Neural cell (in vitro differentiated cells): ENCODE measurements around the gene FHIT. TPM values are rescaled to one million over a fixed set of nuclear protein-coding genes. Genes with fewer than 3 reads are reported as not detected.

ENCODE experiments used
- H2AFZ ChIP-seq: fragments of 200-600, 300-800 bp; sonication (generic), shearing (Covaris generic); 2 replicates; pipeline ENCODE4 v1.6.0; 2014; ENCODE audit warnings: low read depth, mild to moderate bottlenecking, antibody characterized with exemption, low read length, moderate library complexity
- H3F3A ChIP-seq: fragments of 200-600 bp; shearing (Covaris generic); 2 replicates; pipeline ENCODE4 v1.6.1; 2016; ENCODE audit warnings: mild to moderate bottlenecking, moderate library complexity, mixed read lengths, antibody characterized with exemption, low read length; ENCODE audit not compliant: insufficient read depth, poor library complexity, severe bottlenecking
- H3K27ac ChIP-seq: fragments of 200-600, 300-800 bp; sonication (generic), shearing (Covaris generic); 2 replicates; pipeline ENCODE4 v1.5.1; 2014; ENCODE audit warnings: mild to moderate bottlenecking, low read length, moderate library complexity
- H3K27me3 ChIP-seq: fragments of 300-800, 200-600 bp; sonication (generic), shearing (Covaris generic); 2 replicates; pipeline ENCODE4 v1.6.0; 2014; ENCODE audit warnings: mild to moderate bottlenecking, low read depth, low read length, moderate library complexity; ENCODE audit not compliant: insufficient read depth
- H3K36me3 ChIP-seq: fragments of 300-800, 200-600 bp; sonication (generic), shearing (Covaris generic); 2 replicates; pipeline ENCODE4 v1.5.1; 2014; ENCODE audit warnings: mild to moderate bottlenecking, antibody characterized with exemption, low read length, moderate library complexity; ENCODE audit not compliant: insufficient read depth
- H3K4me2 ChIP-seq: fragments of 300-800, 200-600 bp; sonication (generic), shearing (Covaris generic); 2 replicates; pipeline ENCODE4 v1.6.0; 2014; ENCODE audit warnings: mild to moderate bottlenecking, low read length
- H3K4me3 ChIP-seq: fragments of 300-800, 200-600 bp; sonication (generic), shearing (Covaris generic); 2 replicates; pipeline ENCODE4 v1.5.1; 2014; ENCODE audit warnings: mild to moderate bottlenecking, low read length, moderate library complexity
- H3K79me2 ChIP-seq: fragments of 200-600 bp; shearing (Covaris generic); replicated peaks from 2 replicates; pipeline ENCODE4 v1.6.0; 2014; ENCODE audit warnings: mild to moderate bottlenecking, low read length, moderate library complexity; ENCODE audit not compliant: insufficient read depth
- H3K9ac ChIP-seq: fragments of 300-800, 200-600 bp; sonication (generic), shearing (Covaris generic); 2 replicates; pipeline ENCODE4 v1.6.1; 2016; ENCODE audit warnings: mild to moderate bottlenecking, low read length, mixed read lengths
- H3K9me2 ChIP-seq: fragments of 200-600 bp; shearing (Covaris generic); 2 replicates; pipeline ENCODE4 v1.6.1; 2016; ENCODE audit warnings: mild to moderate bottlenecking, low read length, mixed read lengths; ENCODE audit not compliant: insufficient read depth
- H3K9me3 ChIP-seq: fragments of 200-600, 300-800 bp; sonication (generic), shearing (Covaris generic); 2 replicates; pipeline ENCODE4 v1.6.1; 2016; ENCODE audit warnings: mild to moderate bottlenecking, mixed run types, low read length, moderate library complexity, mixed read lengths
- H4K20me1 ChIP-seq: fragments of 200-600 bp; shearing (Covaris generic); 2 replicates; pipeline ENCODE4 v1.6.1; 2016; ENCODE audit warnings: mild to moderate bottlenecking, mixed run types; ENCODE audit not compliant: insufficient read depth
- CTCF ChIP-seq: fragments of 450-650 bp; IDR thresholded peaks from 2 replicates; pipeline ENCODE4 v1.5.1; 2014; ENCODE audit warnings: antibody characterized with exemption, mild to moderate bottlenecking, moderate library complexity; ENCODE audit not compliant: poor library complexity, severe bottlenecking
- EP300 ChIP-seq: fragments of 450-650 bp; conservative IDR thresholded peaks from 2 replicates; pipeline ENCODE4 v1.6.1; 2014; ENCODE audit warnings: antibody characterized with exemption, mild to moderate bottlenecking, moderate library complexity; ENCODE audit not compliant: poor library complexity, severe bottlenecking
- EZH2 ChIP-seq: fragments of 200-600, 300-800 bp; shearing (Covaris generic), sonication (generic); IDR thresholded peaks from 2 replicates; pipeline ENCODE4 v1.6.1; 2014; ENCODE audit warnings: antibody characterized with exemption, low read length, borderline replicate concordance, mild to moderate bottlenecking; ENCODE audit not compliant: insufficient read depth, poor library complexity, severe bottlenecking
- MXI1 ChIP-seq: fragments of 450-650 bp; conservative IDR thresholded peaks from 2 replicates; pipeline ENCODE4 v1.6.1; 2014; ENCODE audit warnings: antibody characterized with exemption, mild to moderate bottlenecking; ENCODE audit not compliant: poor library complexity, severe bottlenecking
- POLR2AphosphoS5 ChIP-seq: IDR thresholded peaks from 2 replicates; pipeline ENCODE4 v1.6.1; 2012
- RAD21 ChIP-seq: fragments of 450-650 bp; conservative IDR thresholded peaks from 2 replicates; pipeline ENCODE4 v1.6.1; 2014; ENCODE audit warnings: antibody characterized with exemption, mild to moderate bottlenecking, moderate library complexity
- SMC3 ChIP-seq: fragments of 450-650 bp; conservative IDR thresholded peaks from 2 replicates; pipeline ENCODE4 v1.6.1; 2014; ENCODE audit warnings: antibody characterized with exemption, mild to moderate bottlenecking, moderate library complexity; ENCODE audit not compliant: poor library complexity
- TAF1 ChIP-seq: IDR thresholded peaks from 2 replicates; pipeline ENCODE4 v1.6.1; 2012; ENCODE audit warnings: low read depth
- polyA plus RNA-seq: library from polyadenylated mRNA; depleted of rRNA; stranded (reverse); fragments of >200 nt; gene quantifications from 2 replicates; pipeline ENCODE4 v1.2.3, GENCODE V29; 2014
- TF ChIP-seq, protein P1 (sequence below): IDR thresholded peaks from 2 replicates; pipeline ENCODE4 v1.6.1; 2012; ENCODE audit warnings: borderline replicate concordance

Gene FHIT
- polyA plus RNA-seq, 1 donor from 2014 or later: not detected

DNA sequence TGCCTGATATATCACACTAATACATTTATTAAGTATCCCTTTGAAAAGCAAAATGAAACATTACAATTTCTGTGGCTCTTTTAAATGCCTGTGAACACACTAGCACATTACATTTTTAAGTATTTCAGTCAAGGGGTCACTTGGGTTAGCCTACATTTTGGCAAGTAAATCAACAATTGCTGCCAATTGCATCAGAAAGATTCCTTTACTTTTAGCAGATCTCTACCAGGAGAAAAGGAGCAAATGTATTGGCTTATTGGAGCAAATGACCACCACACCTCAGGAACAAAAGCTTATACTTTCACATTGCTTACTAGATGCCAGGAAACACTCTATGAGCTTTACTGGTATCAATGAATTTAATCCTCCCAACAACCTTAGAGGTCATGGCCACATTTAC, 947.1 kb downstream of the FHIT start:
- Histone ChIP-seq H4K20me1 (no peaks in the 10 kb centered on the region), H3K9me3 (no peaks in the 10 kb centered on the region), H3K79me2 (no peaks in the 10 kb centered on the region), H3K27ac (no peak overlapping the region), H3K9me2 (no peaks in the 10 kb centered on the region), H3K27me3 (no peaks in the 10 kb centered on the region), H3K4me2 (no peak overlapping the region), H3K9ac (no peak overlapping the region), H3K4me3 (no peak overlapping the region), H3K36me3 (no peaks in the 10 kb centered on the region), H2AFZ (no peak overlapping the region), H3F3A (no peaks in the 10 kb centered on the region)
- TF ChIP-seq EP300: no peak
- TF ChIP-seq SMC3: no peak
- no peak for TF ChIP-seq MXI1
- TF ChIP-seq TAF1: no peak
- TF ChIP-seq POLR2AphosphoS5: no peak
- no peak for TF ChIP-seq RAD21
- no peak for TF ChIP-seq CTCF
- TF ChIP-seq, protein P1, sequence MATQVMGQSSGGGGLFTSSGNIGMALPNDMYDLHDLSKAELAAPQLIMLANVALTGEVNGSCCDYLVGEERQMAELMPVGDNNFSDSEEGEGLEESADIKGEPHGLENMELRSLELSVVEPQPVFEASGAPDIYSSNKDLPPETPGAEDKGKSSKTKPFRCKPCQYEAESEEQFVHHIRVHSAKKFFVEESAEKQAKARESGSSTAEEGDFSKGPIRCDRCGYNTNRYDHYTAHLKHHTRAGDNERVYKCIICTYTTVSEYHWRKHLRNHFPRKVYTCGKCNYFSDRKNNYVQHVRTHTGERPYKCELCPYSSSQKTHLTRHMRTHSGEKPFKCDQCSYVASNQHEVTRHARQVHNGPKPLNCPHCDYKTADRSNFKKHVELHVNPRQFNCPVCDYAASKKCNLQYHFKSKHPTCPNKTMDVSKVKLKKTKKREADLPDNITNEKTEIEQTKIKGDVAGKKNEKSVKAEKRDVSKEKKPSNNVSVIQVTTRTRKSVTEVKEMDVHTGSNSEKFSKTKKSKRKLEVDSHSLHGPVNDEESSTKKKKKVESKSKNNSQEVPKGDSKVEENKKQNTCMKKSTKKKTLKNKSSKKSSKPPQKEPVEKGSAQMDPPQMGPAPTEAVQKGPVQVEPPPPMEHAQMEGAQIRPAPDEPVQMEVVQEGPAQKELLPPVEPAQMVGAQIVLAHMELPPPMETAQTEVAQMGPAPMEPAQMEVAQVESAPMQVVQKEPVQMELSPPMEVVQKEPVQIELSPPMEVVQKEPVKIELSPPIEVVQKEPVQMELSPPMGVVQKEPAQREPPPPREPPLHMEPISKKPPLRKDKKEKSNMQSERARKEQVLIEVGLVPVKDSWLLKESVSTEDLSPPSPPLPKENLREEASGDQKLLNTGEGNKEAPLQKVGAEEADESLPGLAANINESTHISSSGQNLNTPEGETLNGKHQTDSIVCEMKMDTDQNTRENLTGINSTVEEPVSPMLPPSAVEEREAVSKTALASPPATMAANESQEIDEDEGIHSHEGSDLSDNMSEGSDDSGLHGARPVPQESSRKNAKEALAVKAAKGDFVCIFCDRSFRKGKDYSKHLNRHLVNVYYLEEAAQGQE: no peak
- TF ChIP-seq EZH2: no peak

- H3K4me3 ChIP-seq: no peak overlapping the region
- H3K27ac ChIP-seq: no peak overlapping the region
Measured at GRCh38 chr3:60303160-60303559, 948.1 kb downstream of the FHIT start.

More at GRCh38 chr3:60303160-60303559, 948.1 kb downstream of the FHIT start:
- Histone ChIP-seq H3K27me3 (no peaks in the 10 kb centered on the region), H3K9me3 (no peaks in the 10 kb centered on the region), H2AFZ (no peak overlapping the region), H3K4me2 (no peak overlapping the region), H3F3A (no peaks in the 10 kb centered on the region), H3K36me3 (no peaks in the 10 kb centered on the region), H4K20me1 (no peaks in the 10 kb centered on the region), H3K9me2 (no peaks in the 10 kb centered on the region), H3K79me2 (no peaks in the 10 kb centered on the region), H3K9ac (no peak overlapping the region)
- TF ChIP-seq POLR2AphosphoS5 (no peak), EZH2 (no peak), MXI1 (no peak), TAF1 (no peak), RAD21 (no peak), CTCF (no peak), EP300 (no peak), SMC3 (no peak)
- TF ChIP-seq, protein P1: no peak
